GM04504 (cell line): ENCODE results near the gene NKRF.
"Not testable (repeated sequence)": the region's sequence is repeated elsewhere in the genome, so short reads cannot be mapped to it uniquely, and the experiment has no call there.

ENCODE experiments used
- DNase-seq: peaks from one replicate; pipeline ENCODE4 v3.0.0-alpha.2; 2012; ENCODE audit warnings: low read depth

Gene NKRF

GRCh38 chrX:119606280-119607017 is at the start of gene NKRF:
NKRF (minus strand) TSS chrX:119606424.
- peak; percentile 69 for DNase-seq

- peak; percentile 10 for DNase-seq
These were observed 48.9 kb upstream of the NKRF start for GRCh38 chrX:119655125-119655524.

DNA sequence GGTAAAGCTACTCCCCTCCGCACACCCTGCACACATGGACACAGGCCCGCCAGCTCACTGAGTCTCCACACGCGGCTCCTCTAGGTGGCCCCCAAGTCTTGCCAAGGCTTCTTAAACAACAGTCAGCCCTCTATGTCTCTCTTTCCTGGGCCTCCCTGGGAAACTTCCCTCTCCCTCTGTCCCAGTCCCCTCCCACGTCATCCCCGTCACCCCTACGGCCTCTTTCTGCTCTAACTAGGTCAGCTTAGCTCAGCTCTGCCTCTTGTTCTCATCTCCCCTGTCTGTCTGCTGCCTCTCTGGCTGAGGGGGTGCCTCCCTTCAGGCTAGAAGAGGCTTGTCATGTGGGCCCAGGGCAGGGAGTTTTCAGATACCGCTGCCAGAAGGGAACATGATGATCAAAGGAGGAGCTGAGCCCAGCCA is 47.9 kb upstream of the NKRF start:
- DNase-seq = no peak

DNA sequence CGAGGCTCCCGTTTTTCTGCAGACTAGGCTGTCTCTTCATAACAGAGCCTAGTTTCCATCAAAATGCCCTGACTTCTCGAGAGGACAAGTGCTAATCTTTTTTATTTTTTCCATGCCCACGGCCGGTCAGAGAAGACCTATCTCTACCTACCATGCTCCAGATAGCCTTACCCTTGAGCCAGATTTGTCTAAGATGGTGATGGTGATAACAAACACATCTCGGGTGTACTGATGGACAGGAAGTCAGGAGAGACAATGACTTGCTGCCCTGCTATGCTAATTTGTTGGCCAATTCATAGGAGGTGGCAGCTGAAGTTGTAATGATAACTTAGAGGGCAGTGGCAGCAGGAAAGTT is 42.2 kb upstream of the NKRF start:
- DNase-seq = no peak

DNA sequence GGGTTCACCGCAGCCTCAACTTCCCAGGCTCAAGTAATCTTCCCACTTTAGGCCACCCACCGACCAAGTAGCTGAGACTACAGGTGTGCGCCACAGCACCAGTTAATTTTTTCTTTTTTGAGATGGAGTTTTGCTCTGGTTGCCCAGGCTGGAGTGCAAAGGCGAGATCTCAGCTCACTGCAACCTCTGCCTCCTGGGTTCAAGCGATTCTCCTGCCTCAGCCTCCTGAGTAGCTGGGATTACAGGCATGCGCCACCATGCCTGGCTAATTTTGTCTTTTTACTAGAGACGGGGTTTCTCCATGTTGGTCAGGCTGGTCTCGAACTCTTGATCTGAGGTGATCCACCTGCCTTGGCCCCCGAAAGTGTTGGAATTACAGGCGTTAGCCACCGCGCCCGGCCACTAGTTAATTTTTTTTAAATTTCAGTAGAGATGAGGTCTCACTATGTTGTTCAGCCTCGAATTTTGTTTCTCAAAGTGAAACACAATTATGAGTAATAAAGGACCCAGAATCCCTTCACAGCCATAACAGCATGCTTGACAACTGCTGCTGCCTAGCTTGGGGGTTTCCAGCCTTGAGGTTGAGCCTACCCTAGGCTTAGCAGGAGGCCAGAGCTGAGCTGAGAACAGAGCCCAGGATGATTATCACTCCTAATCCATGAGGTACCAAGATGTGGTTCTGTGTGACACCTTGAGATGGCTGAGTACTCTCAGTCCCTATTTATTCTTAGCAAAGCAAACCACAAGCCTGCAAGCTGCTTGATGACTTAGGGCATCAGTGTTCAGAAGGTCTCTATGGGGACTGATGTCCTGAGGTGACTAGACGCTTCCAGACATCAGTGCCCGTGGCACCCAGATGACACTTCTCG is 41.6 kb upstream of the NKRF start:
- DNase-seq = no peak

DNA sequence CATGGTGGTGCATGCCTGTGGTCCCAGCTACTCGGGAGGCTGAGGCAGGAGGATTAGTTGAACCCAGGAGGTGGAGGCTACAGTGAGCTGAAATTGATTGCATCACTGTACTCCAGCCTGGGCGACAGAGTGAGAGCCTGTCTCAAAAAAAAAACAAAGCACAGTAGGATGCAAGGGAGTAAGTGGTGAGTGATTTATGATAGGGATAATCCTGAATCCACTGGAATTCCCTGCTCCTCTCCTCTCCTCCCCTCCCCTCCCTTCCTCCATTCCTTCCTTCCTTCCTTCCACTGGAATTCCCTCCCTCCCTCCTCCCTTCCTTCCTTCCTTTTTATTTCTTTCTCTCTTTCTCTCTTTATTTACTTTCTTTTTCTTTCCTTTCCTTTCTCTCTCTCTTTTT is 40.9 kb upstream of the NKRF start:
- DNase-seq = no peak

- DNase-seq = no peak
These were observed 40.3 kb upstream of the NKRF start for GRCh38 chrX:119646515-119646914.

DNA sequence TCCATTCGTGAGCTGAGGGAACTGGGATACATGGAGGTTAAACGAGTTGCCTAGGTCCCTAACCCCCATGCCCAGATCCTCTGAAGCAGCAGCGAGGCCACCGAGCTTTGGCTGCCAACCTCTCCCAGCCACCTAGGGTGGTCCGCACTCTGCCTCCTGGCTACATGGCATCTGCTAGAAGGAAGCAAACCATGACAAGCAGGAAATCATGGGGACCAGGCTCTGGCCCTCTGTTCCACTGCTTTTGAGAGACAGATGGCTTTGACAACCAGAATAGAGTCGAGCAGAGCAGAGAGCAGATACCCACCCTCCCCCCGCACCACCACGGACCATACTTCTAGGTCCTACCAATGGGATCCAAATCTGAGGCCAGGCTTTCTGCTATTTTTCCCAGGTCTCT is 37.5 kb upstream of the NKRF start:
- no peak for DNase-seq

- no peak for DNase-seq
These were observed 34.5 kb upstream of the NKRF start for GRCh38 chrX:119640731-119641170.

DNA sequence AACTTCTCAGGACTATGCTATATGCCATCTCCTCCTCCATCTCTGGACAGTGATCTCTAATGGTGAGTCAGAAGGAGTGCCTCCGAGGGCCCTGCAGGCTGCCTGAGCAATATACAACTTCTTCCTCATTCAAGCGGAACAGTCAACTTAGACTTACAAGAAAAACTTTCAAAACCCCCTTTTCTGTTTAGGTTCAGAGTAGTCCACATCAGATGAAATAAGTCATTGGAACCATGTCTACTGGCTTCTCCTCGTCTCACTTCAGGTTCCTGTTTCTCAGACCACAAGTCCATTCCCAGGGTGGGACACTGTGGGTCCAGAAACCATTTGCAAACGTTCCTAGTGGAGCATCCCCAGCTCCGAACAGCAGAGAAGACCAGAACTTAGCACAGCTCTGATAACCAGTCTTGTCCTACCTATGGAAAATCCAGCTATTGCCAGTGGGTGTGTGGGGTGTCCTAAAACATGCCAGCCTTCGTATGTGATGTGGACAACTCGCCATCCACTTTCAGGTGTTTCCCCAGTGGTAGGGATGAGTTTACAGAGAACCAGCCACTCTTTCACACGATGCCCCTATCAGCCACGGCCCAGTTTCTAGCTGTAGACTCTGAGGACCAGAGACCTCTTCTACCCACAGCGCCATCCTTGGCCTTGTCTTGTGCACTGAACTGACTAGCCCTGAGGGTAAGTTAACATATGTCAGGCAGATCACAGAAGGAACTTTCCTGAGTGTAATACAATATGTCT is 32.7 kb upstream of the NKRF start:
- DNase-seq = no peak

GRCh38 chrX:119637421-119637820 is 31.2 kb upstream of the NKRF start:
- DNase-seq = not testable (repeated sequence)

DNA sequence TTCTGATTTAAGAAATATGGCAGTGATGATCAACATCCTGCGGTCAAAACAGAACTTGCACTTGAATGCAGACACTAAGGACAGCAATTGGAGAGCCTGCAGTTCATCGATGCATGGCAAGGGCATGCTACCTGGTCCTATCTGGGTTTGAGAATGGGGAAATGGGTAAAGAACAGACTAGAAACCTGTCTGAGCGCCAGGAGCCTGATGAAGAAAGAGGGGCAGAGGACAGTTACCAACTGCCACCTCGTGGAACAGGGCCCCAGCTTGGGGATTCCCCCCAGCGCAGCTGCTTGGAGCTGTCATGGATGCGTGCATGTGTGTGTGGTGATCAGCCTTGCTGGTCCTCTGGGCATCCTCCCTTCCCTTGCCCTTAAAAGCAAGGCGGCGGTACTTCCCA is 30.2 kb upstream of the NKRF start:
- no peak for DNase-seq

DNA sequence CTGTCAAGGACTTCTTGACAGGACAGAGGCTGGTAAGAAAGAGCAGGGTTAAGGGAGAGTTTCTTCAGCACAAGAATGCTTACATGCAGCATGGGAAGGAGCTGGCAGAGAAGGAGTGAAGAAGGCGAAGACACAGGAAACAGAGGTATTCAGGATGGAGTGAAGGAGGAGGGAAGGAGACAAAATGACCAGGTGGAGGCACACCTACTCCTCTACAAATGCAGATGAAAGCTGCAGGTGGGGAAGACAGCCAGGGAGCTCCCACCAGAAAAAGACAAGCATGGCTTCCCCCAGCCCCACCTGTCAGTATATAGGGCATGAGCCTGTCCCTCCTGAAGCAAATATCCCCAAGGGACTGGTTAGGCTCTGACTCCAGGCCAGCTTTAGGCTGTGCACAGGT is 29.6 kb upstream of the NKRF start:
- no peak for DNase-seq

DNA sequence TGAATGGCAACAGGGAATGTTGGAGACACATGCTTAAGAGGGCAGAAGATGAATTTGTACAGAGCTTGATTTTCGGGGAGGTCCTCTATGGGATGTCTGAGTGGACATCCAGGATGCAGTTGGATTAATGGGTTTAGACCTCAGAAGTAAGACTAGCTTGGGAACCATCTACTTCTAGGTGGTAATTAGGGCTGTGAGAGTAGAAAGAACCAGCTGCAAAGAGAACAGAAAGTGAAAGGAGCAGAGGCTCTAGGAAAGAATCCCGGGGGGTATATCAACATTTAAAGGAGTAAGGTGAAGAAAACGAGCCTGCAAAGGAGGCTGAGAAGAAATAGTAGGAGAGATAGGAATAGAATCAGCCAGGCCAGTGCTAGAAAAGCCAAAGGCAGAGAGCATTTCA is 29.0 kb upstream of the NKRF start:
- DNase-seq = no peak

- no peak for DNase-seq
These were observed 19.6 kb upstream of the NKRF start for GRCh38 chrX:119625843-119626242.

- no peak for DNase-seq
These were observed 18.9 kb upstream of the NKRF start for GRCh38 chrX:119624951-119625668.

GRCh38 chrX:119624417-119624816 is 18.2 kb upstream of the NKRF start:
- no peak for DNase-seq

DNA sequence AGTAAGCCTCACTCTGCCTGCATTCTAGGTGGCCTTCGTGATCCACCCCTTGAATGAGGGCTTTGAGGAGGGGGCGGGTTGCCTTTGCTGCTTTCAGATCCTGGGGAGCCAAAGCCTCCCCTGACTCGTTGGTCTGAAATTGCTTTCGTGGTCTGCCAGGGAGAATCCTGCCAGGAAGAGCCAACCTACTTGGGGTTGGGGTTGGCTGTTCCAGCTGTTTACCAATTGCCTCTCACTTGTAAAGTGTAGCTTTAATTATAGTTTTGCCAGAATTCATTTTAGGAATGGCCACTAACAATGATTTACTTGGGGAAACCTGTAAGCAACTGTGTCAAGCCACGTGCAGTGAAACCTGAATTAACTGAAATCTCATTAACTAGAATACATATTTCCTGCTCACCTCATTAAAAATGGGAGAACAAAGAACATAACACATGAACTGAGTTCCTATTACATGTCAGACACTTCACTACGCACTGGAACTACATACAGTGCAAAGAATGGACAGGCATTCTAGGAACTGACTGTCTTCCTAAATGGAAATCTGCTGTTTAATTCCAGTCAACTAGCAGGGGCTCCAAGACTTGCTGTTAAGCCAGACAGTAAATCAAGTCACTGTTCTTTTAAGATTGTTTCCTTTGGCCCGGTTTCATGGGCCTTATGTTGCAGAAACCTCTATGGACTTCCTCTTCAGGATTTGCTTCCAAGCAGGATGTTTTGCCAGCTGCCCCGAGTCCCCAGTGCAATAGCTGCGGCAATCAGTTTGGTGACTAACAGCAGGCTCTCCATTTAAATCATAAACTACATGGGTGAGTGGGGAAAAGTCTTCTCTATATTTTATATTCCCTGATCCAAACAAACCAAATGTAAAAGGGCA is 16.4 kb upstream of the NKRF start:
- DNase-seq = peak; percentile 39

GRCh38 chrX:119618439-119618838 is 12.2 kb upstream of the NKRF start:
- no peak for DNase-seq

DNA sequence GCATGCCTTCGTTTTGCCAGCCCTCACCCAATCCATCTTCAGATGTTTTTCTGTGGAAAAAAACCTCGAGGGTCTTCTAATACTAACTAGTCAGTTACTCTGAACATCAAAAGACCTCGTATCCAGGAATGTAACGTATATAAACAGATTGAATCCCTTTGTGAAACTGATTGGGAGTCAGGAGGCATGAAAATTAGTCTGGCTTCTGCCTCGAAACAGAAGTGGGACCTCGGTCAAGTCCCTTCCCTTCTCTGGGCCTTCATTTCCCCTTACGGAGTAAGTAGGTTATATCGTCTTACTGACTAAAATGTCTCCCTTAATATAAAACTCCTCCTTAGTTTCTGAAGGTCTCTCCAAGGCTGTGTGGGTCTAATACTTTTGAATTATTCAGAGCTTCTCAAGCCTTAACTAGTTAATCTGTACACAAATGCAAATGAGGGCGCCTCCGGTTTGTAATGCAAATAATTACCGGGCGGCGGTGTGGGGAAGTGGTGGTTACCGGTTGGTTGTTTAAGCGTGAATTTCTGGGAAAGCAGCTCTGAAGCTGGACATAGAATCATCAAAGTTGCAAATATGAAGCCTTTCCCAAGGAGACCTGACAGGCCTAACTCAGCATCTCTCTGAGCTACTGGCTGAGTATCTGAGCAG is 11.4 kb upstream of the NKRF start:
- no peak for DNase-seq

DNA sequence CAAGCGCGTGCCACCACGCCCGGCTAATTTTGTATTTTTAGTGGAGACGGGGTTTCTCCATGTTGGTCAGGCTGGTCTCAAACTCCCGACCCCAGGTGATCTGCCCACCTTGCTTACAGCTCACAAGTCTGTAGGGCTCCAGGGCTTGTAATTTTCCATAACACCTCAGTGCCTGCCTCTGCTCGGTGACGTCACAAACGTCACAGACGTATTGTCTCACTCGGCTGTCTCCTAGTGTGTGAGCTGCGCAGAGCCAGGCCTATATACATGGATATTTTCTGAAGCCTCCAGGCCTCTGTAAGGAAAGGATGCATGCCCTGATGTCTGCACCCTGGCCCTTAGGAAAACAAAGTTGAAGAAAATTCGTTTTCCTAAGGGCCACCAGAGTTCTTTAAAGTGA is 8.6 kb upstream of the NKRF start:
- no peak for DNase-seq
